Neural progenitor cell (in vitro differentiated cells): Measurements from ENCODE around the gene GPR142. TPM values are rescaled to one million over a fixed set of nuclear protein-coding genes. Genes with fewer than 3 reads are reported as not detected.

Experiments used
- DNase-seq: peaks from one replicate; pipeline ENCODE4 v3.0.0-alpha.2; 2016; ENCODE audit warnings: low spot score
- H2AFZ ChIP-seq: fragments of 200-600 bp; sonication (generic); replicated peaks from 2 replicates; pipeline ENCODE4 v1.6.1; 2016; ENCODE audit warnings: antibody characterized with exemption
- H3F3A ChIP-seq: fragments of 200-600 bp; sonication (generic); 2 replicates; pipeline ENCODE4 v1.6.1; 2016; ENCODE audit warnings: antibody characterized with exemption, low read depth
- H3K27ac ChIP-seq: fragments of 200-600 bp; sonication (generic); 2 replicates; pipeline ENCODE4 v1.5.1; 2016; ENCODE audit warnings: mild to moderate bottlenecking
- H3K27me3 ChIP-seq: fragments of 200-600 bp; sonication (generic); 2 replicates; pipeline ENCODE4 v1.6.1; 2016; ENCODE audit warnings: mild to moderate bottlenecking, moderate library complexity
- H3K36me3 ChIP-seq: fragments of 200-600 bp; sonication (generic); 2 replicates; pipeline ENCODE4 v1.5.1; 2016
- H3K4me1 ChIP-seq: fragments of 200-600 bp; sonication (generic); 2 replicates; pipeline ENCODE4 v1.6.1; 2016; ENCODE audit warnings: mixed run types
- H3K4me2 ChIP-seq: fragments of 200-600 bp; sonication (generic); 2 replicates; pipeline ENCODE4 v1.6.1; 2016
- H3K4me3 ChIP-seq: fragments of 200-600 bp; sonication (generic); 2 replicates; pipeline ENCODE4 v1.5.1; 2016
- H3K79me2 ChIP-seq: fragments of 200-600 bp; sonication (generic); 2 replicates; pipeline ENCODE4 v1.6.1; 2016; ENCODE audit warnings: low read depth
- H3K9ac ChIP-seq: fragments of 200-600 bp; sonication (generic); 2 replicates; pipeline ENCODE4 v1.6.1; 2016
- H3K9me3 ChIP-seq: fragments of 200-600 bp; sonication (generic); 2 replicates; pipeline ENCODE4 v1.5.1; 2016; ENCODE audit warnings: low read depth
- H4K20me1 ChIP-seq: fragments of 200-600 bp; sonication (generic); 2 replicates; pipeline ENCODE4 v1.6.1; 2016; ENCODE audit warnings: low read depth
- H3K27ac Mint-ChIP-seq: 3 replicates; pipeline ENCODE4 v1.8.0; 2021; ENCODE audit warnings: mixed read lengths
- H3K27me3 Mint-ChIP-seq: 2 replicates; pipeline ENCODE4 v1.8.0; 2022; ENCODE audit warnings: low read depth, mild to moderate bottlenecking, inconsistent platforms, moderate library complexity, mixed read lengths; ENCODE audit not compliant: insufficient read depth
- H3K36me3 Mint-ChIP-seq: 3 replicates; pipeline ENCODE4 v1.8.0; 2021; ENCODE audit warnings: mixed read lengths
- H3K4me1 Mint-ChIP-seq: 3 replicates; pipeline ENCODE4 v1.8.0; 2021; ENCODE audit warnings: mixed read lengths
- H3K4me3 Mint-ChIP-seq: 3 replicates; pipeline ENCODE4 v1.8.0; 2021; ENCODE audit warnings: mild to moderate bottlenecking, moderate library complexity, mixed read lengths
- H3K9me3 Mint-ChIP-seq: 3 replicates; pipeline ENCODE4 v1.8.0; 2020; ENCODE audit warnings: mixed read lengths
- EZH2 ChIP-seq: fragments of 200-600 bp; sonication (generic); IDR thresholded peaks from 2 replicates; pipeline ENCODE4 v1.6.1; 2017; ENCODE audit warnings: antibody characterized with exemption, mild to moderate bottlenecking, moderate library complexity
- EZH2phosphoT487 ChIP-seq: fragments of 200-600 bp; sonication (generic); IDR thresholded peaks from 2 replicates; pipeline ENCODE4 v1.6.1; 2017; ENCODE audit warnings: antibody characterized with exemption
- total RNA-seq: library from RNA; depleted of rRNA; stranded (reverse); fragments of >200 nt; gene quantifications from 2 replicates; pipeline ENCODE4 v1.2.3, GENCODE V29; 2015; ENCODE audit warnings: low replicate concordance
- TF ChIP-seq, protein P1 (sequence below): fragments of 200-600 bp; sonication (generic); IDR thresholded peaks from 2 replicates; pipeline ENCODE4 v1.5.1; 2017; ENCODE audit warnings: antibody characterized with exemption, mild to moderate bottlenecking

Gene GPR142
- total RNA-seq, 1 donor from 2014 or later: not detected

DNA sequence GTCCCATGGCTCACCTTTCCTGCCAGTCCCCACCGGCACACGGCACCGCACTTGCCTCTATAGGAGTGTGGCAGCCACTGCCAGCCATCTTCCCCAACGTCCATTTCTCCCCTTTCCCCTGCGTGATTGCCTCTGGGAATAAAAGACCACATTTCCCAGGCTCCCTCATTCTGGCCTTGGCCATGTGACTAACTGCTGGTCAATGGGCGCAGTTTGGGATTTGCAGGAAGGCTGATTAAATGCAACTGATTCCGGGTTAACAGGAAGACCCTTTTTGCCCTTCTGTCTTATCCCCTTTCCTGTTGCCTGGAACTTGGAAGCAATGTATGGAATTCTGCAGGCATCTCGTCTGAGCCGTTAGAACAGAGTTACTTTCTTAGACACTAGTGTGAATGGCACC, 8.6 kb upstream of the GPR142 start:
- no peaks in the 10 kb centered on the region for H3K9me3 ChIP-seq
- H2AFZ ChIP-seq: no peak overlapping the region
- H3K36me3 Mint-ChIP-seq: peaks cover 6% of the 10 kb centered on the region
- no peak overlapping the region for H3K27ac Mint-ChIP-seq
- no peaks in the 10 kb centered on the region for H3K9me3 Mint-ChIP-seq
- peaks cover 47% of the 10 kb centered on the region for H3K4me1 Mint-ChIP-seq
- TF ChIP-seq, protein P1, sequence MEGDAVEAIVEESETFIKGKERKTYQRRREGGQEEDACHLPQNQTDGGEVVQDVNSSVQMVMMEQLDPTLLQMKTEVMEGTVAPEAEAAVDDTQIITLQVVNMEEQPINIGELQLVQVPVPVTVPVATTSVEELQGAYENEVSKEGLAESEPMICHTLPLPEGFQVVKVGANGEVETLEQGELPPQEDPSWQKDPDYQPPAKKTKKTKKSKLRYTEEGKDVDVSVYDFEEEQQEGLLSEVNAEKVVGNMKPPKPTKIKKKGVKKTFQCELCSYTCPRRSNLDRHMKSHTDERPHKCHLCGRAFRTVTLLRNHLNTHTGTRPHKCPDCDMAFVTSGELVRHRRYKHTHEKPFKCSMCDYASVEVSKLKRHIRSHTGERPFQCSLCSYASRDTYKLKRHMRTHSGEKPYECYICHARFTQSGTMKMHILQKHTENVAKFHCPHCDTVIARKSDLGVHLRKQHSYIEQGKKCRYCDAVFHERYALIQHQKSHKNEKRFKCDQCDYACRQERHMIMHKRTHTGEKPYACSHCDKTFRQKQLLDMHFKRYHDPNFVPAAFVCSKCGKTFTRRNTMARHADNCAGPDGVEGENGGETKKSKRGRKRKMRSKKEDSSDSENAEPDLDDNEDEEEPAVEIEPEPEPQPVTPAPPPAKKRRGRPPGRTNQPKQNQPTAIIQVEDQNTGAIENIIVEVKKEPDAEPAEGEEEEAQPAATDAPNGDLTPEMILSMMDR: no peak
- TF ChIP-seq EZH2 (no peak), EZH2phosphoT487 (no peak)
- H3K27ac ChIP-seq: no peak overlapping the region
- no peaks in the 10 kb centered on the region for H4K20me1 ChIP-seq
- H3K9ac ChIP-seq: no peak overlapping the region
- peaks cover 28% of the 10 kb centered on the region for H3K27me3 ChIP-seq
- H3K79me2 ChIP-seq: peaks cover 11% of the 10 kb centered on the region
- no peak overlapping the region for H3K4me2 ChIP-seq
- peaks cover 2% of the 10 kb centered on the region for H3K27me3 Mint-ChIP-seq
- DNase-seq: no peak
- H3K4me1 ChIP-seq: peaks cover 27% of the 10 kb centered on the region
- H3K4me3 ChIP-seq: no peak overlapping the region
- H3F3A ChIP-seq: peaks cover 20% of the 10 kb centered on the region
- no peaks in the 10 kb centered on the region for H3K36me3 ChIP-seq
- no peak overlapping the region for H3K4me3 Mint-ChIP-seq

DNA sequence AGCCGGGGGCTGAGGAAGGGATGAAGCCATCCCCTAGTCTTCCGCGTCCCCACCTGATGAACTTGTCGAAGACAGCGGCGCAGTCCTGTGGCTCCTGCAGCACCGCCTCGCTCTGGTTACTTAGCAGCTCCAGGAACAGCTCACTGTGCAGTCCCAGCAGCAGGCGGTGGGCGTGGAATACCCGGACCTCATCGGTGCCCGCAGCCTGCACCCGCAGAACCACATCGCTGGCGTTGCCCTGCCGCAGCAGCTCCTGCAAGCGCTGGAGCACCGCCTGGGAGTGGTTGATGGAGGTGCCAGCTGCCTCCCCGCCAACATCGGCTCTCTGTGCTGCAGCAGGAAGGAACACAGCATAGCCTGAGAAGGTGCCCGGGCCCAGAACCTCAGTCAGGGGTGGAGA, 7.4 kb upstream of the GPR142 start:
- Histone ChIP-seq H3K36me3 (no peaks in the 10 kb centered on the region), H3K9ac (no peak overlapping the region), H2AFZ (no peak overlapping the region), H3K27me3 (peaks cover 18% of the 10 kb centered on the region), H3K4me1 (peaks cover 29% of the 10 kb centered on the region), H3K79me2 (peaks cover 11% of the 10 kb centered on the region), H3K27ac (no peak overlapping the region), H4K20me1 (no peaks in the 10 kb centered on the region), H3K4me3 (no peak overlapping the region), H3F3A (peaks cover 20% of the 10 kb centered on the region), H3K4me2 (no peak overlapping the region), H3K9me3 (no peaks in the 10 kb centered on the region)
- TF ChIP-seq, protein P1: no peak
- TF ChIP-seq EZH2phosphoT487 (no peak), EZH2 (no peak)
- Mint-ChIP-seq H3K27ac (no peak overlapping the region), H3K9me3 (no peaks in the 10 kb centered on the region), H3K4me3 (no peak overlapping the region), H3K36me3 (peaks cover 6% of the 10 kb centered on the region), H3K27me3 (peaks cover 2% of the 10 kb centered on the region), H3K4me1 (peaks cover 52% of the 10 kb centered on the region)
- DNase-seq: no peak

DNA sequence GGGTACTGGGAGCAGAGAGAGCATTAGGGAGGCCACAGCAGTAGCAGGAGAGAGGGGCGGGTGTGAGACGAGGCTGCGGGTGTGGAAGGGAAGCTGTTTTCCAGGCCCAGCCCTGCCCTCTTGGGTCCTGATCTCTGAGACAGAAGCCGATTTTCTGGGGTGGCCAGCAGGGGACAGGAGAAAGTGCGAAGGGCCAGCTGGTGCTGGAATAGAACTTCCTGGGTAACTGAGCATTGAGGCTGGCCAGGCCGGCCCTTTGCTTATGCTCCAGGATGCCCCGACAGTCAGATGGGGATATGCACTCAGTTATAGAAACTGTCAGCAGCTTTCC, 6.4 kb upstream of the GPR142 start:
- Mint-ChIP-seq H3K4me1 (peaks cover 55% of the 10 kb centered on the region), H3K9me3 (no peaks in the 10 kb centered on the region), H3K4me3 (peak overlapping the region; percentile 86), H3K27ac (peak overlapping the region; percentile 90), H3K36me3 (peaks cover 6% of the 10 kb centered on the region), H3K27me3 (peaks cover 2% of the 10 kb centered on the region)
- Histone ChIP-seq H2AFZ (no peak overlapping the region), H3K9ac (no peak overlapping the region), H3K9me3 (no peaks in the 10 kb centered on the region), H3K36me3 (no peaks in the 10 kb centered on the region), H3K27me3 (peaks cover 15% of the 10 kb centered on the region), H4K20me1 (no peaks in the 10 kb centered on the region), H3F3A (peaks cover 20% of the 10 kb centered on the region), H3K79me2 (peaks cover 11% of the 10 kb centered on the region), H3K4me3 (peak overlapping the region; percentile 49), H3K27ac (peak overlapping the region; percentile 26), H3K4me2 (peak overlapping the region; percentile 81), H3K4me1 (peaks cover 29% of the 10 kb centered on the region)
- TF ChIP-seq EZH2 (no peak), EZH2phosphoT487 (no peak)
- TF ChIP-seq, protein P1: no peak
- DNase-seq: peak; percentile 34
